Testis (tissue), 2 donors: Measurements from ENCODE around the gene ASTN1.

Experiments
- POLR2A ChIP-seq: fragments of 450-650 bp; IDR thresholded peaks from one replicate; pipeline ENCODE4 v1.6.1; 2017; ENCODE audit warnings: antibody characterized with exemption, mild to moderate bottlenecking, moderate library complexity
- TF ChIP-seq, protein P1 (sequence below), 3 experiments: fragments of 450-650 bp in 2 of 3; fragments of 200-600 bp in 1 of 3; sonication (generic) in 1 of 3; IDR thresholded peaks; one replicate each; pipeline ENCODE4 v1.5.1; 2016 to 2019; ENCODE audit warnings: antibody characterized with exemption in 3 of 3, mild to moderate bottlenecking in 2 of 3, moderate library complexity in 1 of 3

DNA sequence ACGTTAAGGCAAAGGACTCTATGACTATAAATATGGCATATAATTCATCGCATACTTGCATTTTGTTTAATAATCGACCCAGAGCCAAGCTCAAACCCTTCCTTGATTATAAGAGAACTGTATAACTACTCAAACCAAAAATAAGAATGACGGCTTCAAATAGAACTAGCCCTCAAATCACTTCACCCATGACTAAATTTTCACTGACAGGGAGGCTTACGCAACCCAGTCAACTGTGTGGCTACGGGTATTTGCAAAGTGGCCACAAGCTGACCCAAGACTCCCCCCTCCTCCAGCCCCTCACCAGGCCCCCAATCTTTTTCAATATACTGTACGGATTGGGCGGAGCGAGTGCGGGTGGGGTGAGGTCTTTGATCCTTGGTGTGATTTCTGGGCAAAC, 268.3 kb downstream of the ASTN1 start:
- no peak for TF ChIP-seq POLR2A
- TF ChIP-seq, protein P1, sequence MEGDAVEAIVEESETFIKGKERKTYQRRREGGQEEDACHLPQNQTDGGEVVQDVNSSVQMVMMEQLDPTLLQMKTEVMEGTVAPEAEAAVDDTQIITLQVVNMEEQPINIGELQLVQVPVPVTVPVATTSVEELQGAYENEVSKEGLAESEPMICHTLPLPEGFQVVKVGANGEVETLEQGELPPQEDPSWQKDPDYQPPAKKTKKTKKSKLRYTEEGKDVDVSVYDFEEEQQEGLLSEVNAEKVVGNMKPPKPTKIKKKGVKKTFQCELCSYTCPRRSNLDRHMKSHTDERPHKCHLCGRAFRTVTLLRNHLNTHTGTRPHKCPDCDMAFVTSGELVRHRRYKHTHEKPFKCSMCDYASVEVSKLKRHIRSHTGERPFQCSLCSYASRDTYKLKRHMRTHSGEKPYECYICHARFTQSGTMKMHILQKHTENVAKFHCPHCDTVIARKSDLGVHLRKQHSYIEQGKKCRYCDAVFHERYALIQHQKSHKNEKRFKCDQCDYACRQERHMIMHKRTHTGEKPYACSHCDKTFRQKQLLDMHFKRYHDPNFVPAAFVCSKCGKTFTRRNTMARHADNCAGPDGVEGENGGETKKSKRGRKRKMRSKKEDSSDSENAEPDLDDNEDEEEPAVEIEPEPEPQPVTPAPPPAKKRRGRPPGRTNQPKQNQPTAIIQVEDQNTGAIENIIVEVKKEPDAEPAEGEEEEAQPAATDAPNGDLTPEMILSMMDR (IDR thresholded peaks at IDR 0.05): no peak
